H1 (cell line): ENCODE measurements around the gene ITGB8. TPM values are rescaled to one million over a fixed set of nuclear protein-coding genes. Genes with fewer than 3 reads are reported as not detected.

Source experiments
- CTCF ChIA-PET: fragments of 300-600 bp; sonication (Branson Sonifier 250); formaldehyde crosslinking; loops from one replicate; lab custom pipeline; 2021; ENCODE audit not compliant: partially characterized antibody; lab: Charles Lee
- POLR2A ChIA-PET: fragments of 300-600 bp; sonication (Branson Sonifier 250); formaldehyde crosslinking; loops from one replicate; lab custom pipeline; 2021; ENCODE audit warnings: inconsistent platforms; ENCODE audit not compliant: partially characterized antibody; lab: Charles Lee
- DNase-seq, 2 experiments: peaks; one replicate each; pipeline versions ENCODE4 v3.0.0 to v3.0.0-alpha.2; 2010 to 2022; ENCODE audit warnings: low spot score in 2 of 2, low read depth in 1 of 2, mixed read lengths in 1 of 2
- FAIRE-seq: peaks from 2 replicates; lab custom pipeline; 2011; peaks lifted over from hg19 to GRCh38; lab: Jason Lieb, UNC
- H2AFZ ChIP-seq: 2 replicates; pipeline ENCODE4 v1.8.1; 2012; ENCODE audit warnings: low read length, inconsistent platforms
- H2AK5ac ChIP-seq: 2 replicates; pipeline ENCODE4 v1.6.1; 2013; ENCODE audit warnings: low read depth, low read length
- H2BK120ac ChIP-seq: replicated peaks from 2 replicates; pipeline ENCODE3; 2013; ENCODE audit warnings: low read depth, low read length, inconsistent platforms
- H2BK12ac ChIP-seq: 2 replicates; pipeline ENCODE4 v1.6.1; 2013; ENCODE audit warnings: low read depth, low read length
- H2BK15ac ChIP-seq: 2 replicates; pipeline ENCODE4 v1.6.1; 2013; ENCODE audit warnings: low read length
- H2BK20ac ChIP-seq: 2 replicates; pipeline ENCODE4 v1.6.1; 2013; ENCODE audit warnings: low read length
- H2BK5ac ChIP-seq: 2 replicates; pipeline ENCODE4 v1.6.1; 2013; ENCODE audit warnings: low read depth, low read length
- H3K14ac ChIP-seq: 2 replicates; pipeline ENCODE4 v1.6.1; 2013; ENCODE audit warnings: inconsistent platforms; ENCODE audit not compliant: insufficient read length
- H3K18ac ChIP-seq: 2 replicates; pipeline ENCODE4 v1.6.1; 2013; ENCODE audit warnings: low read length; ENCODE audit errors: extremely low read depth
- H3K23ac ChIP-seq: 2 replicates; pipeline ENCODE4 v1.6.1; 2013; ENCODE audit warnings: inconsistent platforms; ENCODE audit not compliant: insufficient read length
- H3K23me2 ChIP-seq: 2 replicates; pipeline ENCODE4 v1.6.1; 2013; ENCODE audit warnings: low read depth, low read length
- H3K27ac ChIP-seq: 2 replicates; pipeline ENCODE4 v1.6.1; 2011; ENCODE audit warnings: low read depth, low read length, inconsistent platforms
- H3K27me3 ChIP-seq, 4 experiments: replicated peaks in 1 of 4; 1 replicate in 1 of 4; 2 replicates in 3 of 4; pipeline versions ENCODE4 v1.6.1 to v1.8.1; 2011 to 2013; ENCODE audit warnings: low read length in 3 of 4, mild to moderate bottlenecking in 3 of 4, inconsistent platforms in 2 of 4, mixed read lengths in 2 of 4, moderate library complexity in 1 of 4; ENCODE audit not compliant: control insufficient read depth in 3 of 4, insufficient read depth in 3 of 4; ENCODE audit errors: extremely low read depth in 1 of 4
- H3K36me3 ChIP-seq, 4 experiments: 2 replicates each; pipeline versions ENCODE4 v1.6.1 to v1.8.1; 2011 to 2013; ENCODE audit warnings: mild to moderate bottlenecking in 4 of 4, low read length in 3 of 4, moderate library complexity in 2 of 4, control low read depth in 1 of 4, inconsistent platforms in 1 of 4; ENCODE audit not compliant: insufficient read depth in 4 of 4, control insufficient read depth in 2 of 4
- H3K4ac ChIP-seq: replicated peaks from 2 replicates; pipeline ENCODE3; 2013; ENCODE audit warnings: low read length, low read depth, mixed read lengths, inconsistent platforms; ENCODE audit not compliant: insufficient read length
- H3K4me1 ChIP-seq, 4 experiments: replicated peaks in 1 of 4; 1 replicate in 1 of 4; 2 replicates in 3 of 4; pipeline versions ENCODE4 v1.6.1 to v1.8.1; 2011 to 2013; ENCODE audit warnings: low read length in 3 of 4, inconsistent platforms in 2 of 4, mixed read lengths in 1 of 4; ENCODE audit not compliant: insufficient read depth in 4 of 4, control insufficient read depth in 3 of 4
- H3K4me2 ChIP-seq, 2 experiments: 2 replicates each; pipeline versions ENCODE4 v1.6.1 to v1.8.1; 2011 to 2013; ENCODE audit warnings: low read depth in 2 of 2, low read length in 2 of 2, control low read depth in 1 of 2, inconsistent platforms in 1 of 2, mild to moderate bottlenecking in 1 of 2; ENCODE audit not compliant: insufficient read depth in 1 of 2
- H3K4me3 ChIP-seq, 4 experiments: fragments of 200-600, 300-600 bp in 1 of 4; sonication (generic), shearing (Covaris generic), sonication (Bioruptor Twin) in 1 of 4; 2 replicates each; pipeline versions ENCODE4 v1.5.1 to v1.8.1; 2011 to 2016; ENCODE audit warnings: low read length in 4 of 4, low read depth in 3 of 4, control low read depth in 2 of 4, inconsistent platforms in 2 of 4, mild to moderate bottlenecking in 2 of 4, mixed read lengths in 1 of 4, moderate library complexity in 1 of 4; ENCODE audit not compliant: insufficient read depth in 2 of 4; ENCODE audit errors: extremely low read depth in 1 of 4
- H3K56ac ChIP-seq: replicated peaks from 2 replicates; pipeline ENCODE3; 2013; ENCODE audit warnings: low read depth, mild to moderate bottlenecking, mixed read lengths, low read length, inconsistent platforms; ENCODE audit not compliant: insufficient read length
- H3K79me1 ChIP-seq: 2 replicates; pipeline ENCODE4 v1.6.1; 2013; ENCODE audit warnings: low read depth, low read length, control low read depth
- H3K79me2 ChIP-seq, 2 experiments: 2 replicates each; pipeline versions ENCODE4 v1.6.1 to v1.8.1; 2012 to 2013; ENCODE audit warnings: low read length in 2 of 2, mild to moderate bottlenecking in 2 of 2, inconsistent platforms in 1 of 2; ENCODE audit not compliant: insufficient read depth in 2 of 2, control insufficient read depth in 1 of 2
- H3K9ac ChIP-seq, 4 experiments: replicated peaks in 1 of 4; 1 replicate in 1 of 4; 2 replicates in 3 of 4; pipeline versions ENCODE4 v1.6.1 to v1.8.1; 2011 to 2013; ENCODE audit warnings: low read depth in 3 of 4, low read length in 3 of 4, control low read depth in 2 of 4, mild to moderate bottlenecking in 2 of 4, moderate library complexity in 2 of 4, inconsistent platforms in 1 of 4; ENCODE audit errors: extremely low read depth in 1 of 4
- H3K9me3 ChIP-seq, 2 experiments: 2 replicates each; pipeline versions ENCODE4 v1.6.1 to v1.8.1; 2012 to 2013; ENCODE audit warnings: mild to moderate bottlenecking in 2 of 2, moderate library complexity in 2 of 2, control low read depth in 1 of 2, inconsistent platforms in 1 of 2, low read depth in 1 of 2, low read length in 1 of 2, mixed read lengths in 1 of 2; ENCODE audit not compliant: insufficient read depth in 2 of 2
- H4K20me1 ChIP-seq, 2 experiments: replicated peaks in 1 of 2; 2 replicates each; pipeline versions ENCODE3 to v1.8.1; 2011 to 2013; ENCODE audit warnings: inconsistent platforms in 2 of 2, low read length in 2 of 2, mild to moderate bottlenecking in 1 of 2; ENCODE audit not compliant: insufficient read depth in 2 of 2, control insufficient read depth in 1 of 2
- H4K5ac ChIP-seq: 2 replicates; pipeline ENCODE4 v1.6.1; 2013; ENCODE audit warnings: low read length, low read depth, mixed read lengths, inconsistent platforms; ENCODE audit not compliant: insufficient read length
- H4K8ac ChIP-seq: 2 replicates; pipeline ENCODE4 v1.8.0; 2013; ENCODE audit warnings: mild to moderate bottlenecking, moderate library complexity, low read length, inconsistent platforms; ENCODE audit not compliant: insufficient read depth; ENCODE audit errors: extremely low read depth
- H4K91ac ChIP-seq: replicated peaks from 2 replicates; pipeline ENCODE3; 2013; ENCODE audit warnings: low read length, mixed read lengths, inconsistent platforms; ENCODE audit not compliant: insufficient read length
- GABPA ChIP-seq: IDR thresholded peaks from 2 replicates; pipeline ENCODE4 v1.6.1; 2011; ENCODE audit warnings: mild to moderate bottlenecking, low read length, moderate library complexity, borderline replicate concordance; ENCODE audit not compliant: insufficient read depth
- KDM1A ChIP-seq: fragments of 200-600, 300-600 bp; sonication (generic); IDR thresholded peaks from 2 replicates; pipeline ENCODE4 v1.7.1; 2016; ENCODE audit warnings: mild to moderate bottlenecking, low read length, borderline replicate concordance
- SP1 ChIP-seq: IDR thresholded peaks from 2 replicates; pipeline ENCODE4 v1.6.1; 2011; ENCODE audit warnings: low read depth, low read length
- TBP ChIP-seq: IDR thresholded peaks from 2 replicates; pipeline ENCODE4 v1.6.1; 2011; ENCODE audit warnings: low read depth, low read length, improper control_type of control experiment
- WGBS, 2 experiments: shearing (Covaris generic) in 1 of 2; methylation state at CpG; one replicate each; pipeline versions ENCODE4 v1.1.6 to v1.1.7; 2013 to 2015; ENCODE audit warnings: low lambda C conversion rate in 2 of 2, mixed read lengths in 2 of 2, inconsistent platforms in 1 of 2, low coverage in 1 of 2, missing lambda C conversion rate in 1 of 2; ENCODE audit not compliant: insufficient replicate concordance in 2 of 2, insufficient coverage in 1 of 2, insufficient read length in 1 of 2; ENCODE audit errors: extremely low coverage in 1 of 2, missing lambda C conversion rate in 1 of 2; 5-methylcytosine and 5-hydroxymethylcytosine counted together
- polyA plus RNA-seq, 7 experiments: library from polyadenylated mRNA; depleted of rRNA in 3 of 7; stranded (reverse) in 5 of 7; unstranded in 2 of 7; fragments of >200 nt in 5 of 7; fragments of 200-250 nt in 2 of 7; gene quantifications; 1 replicate in 5 of 7; 2 replicates in 1 of 7; 4 replicates in 1 of 7; pipeline versions ENCODE4 v1.2.1 to v1.2.3, GENCODE V29; 2011 to 2013; ENCODE audit warnings: missing spikeins in 2 of 7, mixed read lengths in 2 of 7
- total RNA-seq: library from RNA; stranded (reverse); fragmentation: NEBNext Ultra II Directional; extraction: Animal tissue kit (Norgen Biotek cat#: 25700); gene quantifications from 2 replicates; pipeline ENCODE4 v1.2.1, GENCODE V29; 2021

ITGB8 gene
- total and polyA plus RNA-seq, 2 of the 8 experiments (the other 6 are each of a cell fraction or from before 2014, with no cell fraction given): 1.2 to 3.6 TPM

- POLR2A ChIA-PET: no interaction called here
Measured at GRCh38 chr7:20388084-20388483, 57.4 kb downstream of the ITGB8 start.

More at GRCh38 chr7:20388084-20388483, 57.4 kb downstream of the ITGB8 start:
- Histone ChIP-seq H3K4me3 (no peak overlapping the region), H2BK120ac (no peak overlapping the region), H4K5ac (no peak overlapping the region), H4K20me1 (no peaks in the 10 kb centered on the region), H3K4me1 (no peaks in the 10 kb centered on the region), H2AFZ (no peak overlapping the region), H2BK5ac (no peak overlapping the region), H4K8ac (no peak overlapping the region), H3K23ac (no peak overlapping the region), H4K91ac (no peak overlapping the region), H3K23me2 (no peaks in the 10 kb centered on the region), H3K27ac (no peak overlapping the region), H3K9me3 (no peaks in the 10 kb centered on the region), H3K4me2 (no peak overlapping the region), H3K9ac (no peak overlapping the region), H2AK5ac (no peak overlapping the region), H3K14ac (no peak overlapping the region), H3K56ac (no peak overlapping the region), H3K18ac (no peak overlapping the region), H3K79me1 (no peaks in the 10 kb centered on the region), H3K79me2 (no peaks in the 10 kb centered on the region), H2BK12ac (no peak overlapping the region), H2BK15ac (no peak overlapping the region), H3K36me3 (peaks cover 0 to 11% (median 0%) of the 10 kb centered on the region in 4 experiments; a peak in 3 of 8 replicates), H3K27me3 (no peaks in the 10 kb centered on the region), H2BK20ac (no peak overlapping the region), H3K4ac (no peak overlapping the region)
- FAIRE-seq: no peak
- TF ChIP-seq SP1 (no peak), TBP (no peak), KDM1A (no peak), GABPA (no peak)
- CTCF ChIA-PET: no interaction called here
- no peak for DNase-seq
- WGBS, 2 experiments: 83% methylated on average over 1 of the region's 1 CpG; no CpG with 5 or more reads in 1 of the 2 experiments
